Measurements from ENCODE around the gene DENND2C.

Gene DENND2C

DNA sequence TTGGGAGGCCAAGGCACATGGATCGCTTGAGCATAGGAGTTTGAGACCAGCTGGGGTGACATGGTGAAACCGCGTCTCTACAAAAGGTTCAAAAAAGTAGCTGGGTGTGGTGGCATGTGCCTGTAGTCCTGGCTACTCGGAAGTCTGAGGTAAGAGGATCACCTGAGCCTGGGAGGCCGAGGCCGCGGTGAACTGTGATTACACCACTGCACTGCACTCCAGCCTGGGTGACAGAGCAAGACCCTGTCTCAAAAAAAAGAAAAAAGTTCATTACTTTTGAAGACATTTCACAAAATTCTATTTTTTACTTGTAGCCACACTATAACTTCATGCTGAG lies 2.1 kb upstream of the DENND2C start:
- no peak for DNase-seq

GRCh38 chr1:114671011-114671938 lies 1.4 kb upstream of the DENND2C start:
- DNase-seq = peak; percentile 50

DNA sequence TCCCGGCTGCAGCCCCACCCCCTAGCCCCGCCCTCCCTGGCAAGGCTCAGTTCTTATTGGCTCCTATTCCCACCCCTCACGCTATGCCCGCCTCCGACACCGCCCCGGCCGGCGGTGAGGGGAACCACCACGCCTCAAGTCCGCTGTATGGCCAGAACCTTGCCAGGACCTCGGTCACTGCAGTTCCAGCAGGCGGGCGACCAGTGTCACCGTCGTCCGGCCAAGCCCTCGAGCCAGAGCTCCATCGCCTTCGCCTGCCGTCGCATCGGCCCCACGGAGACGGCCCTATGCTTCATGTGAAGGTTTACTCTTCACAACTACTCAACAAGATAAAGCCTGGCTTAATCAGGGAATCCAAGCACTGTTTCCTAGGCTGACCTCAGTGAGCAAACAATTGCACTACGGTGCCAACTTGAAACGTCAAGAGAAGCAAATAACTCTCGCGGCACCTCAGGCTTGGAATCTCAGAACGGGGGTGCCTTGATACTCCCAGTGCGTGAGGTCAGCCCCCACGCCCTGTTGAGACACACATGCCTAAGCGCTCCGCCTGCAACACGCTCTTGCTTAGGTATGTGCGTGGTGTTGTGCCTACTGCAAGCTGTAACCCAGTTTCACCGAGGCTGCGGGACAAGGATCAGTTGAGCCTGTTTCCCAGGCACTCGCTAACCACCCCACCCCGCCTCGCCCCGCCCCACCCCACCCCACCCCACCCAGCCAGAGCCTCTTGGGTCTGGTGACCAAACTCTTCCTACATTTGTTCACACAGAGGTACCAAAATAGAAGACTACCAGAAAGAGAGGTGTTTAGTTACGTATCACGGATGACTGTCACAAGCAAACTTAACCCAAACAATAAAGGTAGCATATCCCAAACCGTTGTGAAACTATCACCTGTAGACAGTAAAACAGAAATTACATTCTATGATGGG lies 498 bp upstream of the DENND2C start:
- peak; percentile 88 for DNase-seq

GRCh38 chr1:114668784-114669561 lies 876 bp downstream of the DENND2C start:
- peak; percentile 75 for DNase-seq

GRCh38 chr1:114668373-114668772 lies 1.5 kb downstream of the DENND2C start:
- DNase-seq = no peak

DNA sequence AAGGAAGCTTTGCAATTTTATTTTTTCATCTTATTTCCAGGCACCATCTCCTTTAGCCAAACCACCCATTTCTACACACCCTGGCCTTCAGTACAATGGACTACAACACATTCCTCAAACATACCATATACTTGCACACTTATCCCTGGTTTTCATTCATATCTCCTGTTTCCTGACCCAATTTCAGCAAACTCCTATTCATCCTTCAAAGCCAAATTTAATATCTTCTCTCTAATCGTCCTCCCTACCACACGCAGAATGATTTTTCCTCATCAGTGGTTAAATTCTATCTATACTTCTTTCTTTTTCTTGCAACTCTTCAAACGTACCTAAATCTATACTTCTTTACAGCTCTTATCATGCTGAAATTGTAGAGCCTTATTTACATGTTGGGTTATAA lies 2.9 kb downstream of the DENND2C start:
- no peak for DNase-seq

- DNase-seq = no peak
These were observed 9.6 kb downstream of the DENND2C start for GRCh38 chr1:114660238-114660637.

DNA sequence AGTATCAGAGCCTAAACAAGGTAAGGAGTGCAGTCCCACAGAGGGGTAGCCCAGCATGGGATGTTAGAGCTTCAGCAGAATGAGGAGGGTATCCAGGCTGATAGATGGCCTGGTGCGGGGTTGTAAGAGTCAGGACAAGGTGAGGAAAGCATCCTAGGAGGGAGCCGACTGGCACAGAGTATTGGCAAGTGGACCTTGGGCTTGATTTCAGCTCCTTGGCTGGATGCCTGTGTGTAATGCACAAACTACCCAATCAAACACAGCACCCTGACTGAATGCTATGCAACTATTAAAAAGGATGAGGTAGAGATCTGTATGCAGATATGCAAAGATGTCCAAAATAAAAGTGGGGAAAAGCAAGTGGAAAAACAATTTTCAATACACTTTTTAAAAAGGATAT lies 18.0 kb downstream of the DENND2C start:
- no peak for DNase-seq

GRCh38 chr1:114648503-114648902 lies 21.3 kb downstream of the DENND2C start:
- DNase-seq = no peak

- no peak for DNase-seq
These were observed 28.5 kb downstream of the DENND2C start for GRCh38 chr1:114641377-114641776.

DNA sequence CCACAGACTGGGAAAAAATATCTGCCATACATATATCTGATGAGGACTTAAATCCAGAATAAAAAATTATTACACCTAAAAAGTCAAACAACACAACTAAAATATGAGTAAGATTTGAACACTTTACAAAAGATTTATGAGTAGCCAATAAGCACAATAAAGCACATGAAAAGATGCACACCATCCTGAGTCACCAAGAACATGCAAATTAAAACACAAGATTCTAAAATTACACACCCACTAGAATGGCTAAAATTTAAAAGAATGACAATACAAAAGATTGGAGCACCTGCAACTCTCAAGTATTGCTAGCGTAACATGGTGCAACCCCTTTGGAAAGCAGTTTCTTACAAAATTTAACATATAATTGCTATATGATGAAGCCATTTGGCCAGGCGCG lies 30.9 kb downstream of the DENND2C start:
- no peak for DNase-seq

GRCh38 chr1:114632427-114632826 lies 37.4 kb downstream of the DENND2C start:
- DNase-seq = no peak

DNA sequence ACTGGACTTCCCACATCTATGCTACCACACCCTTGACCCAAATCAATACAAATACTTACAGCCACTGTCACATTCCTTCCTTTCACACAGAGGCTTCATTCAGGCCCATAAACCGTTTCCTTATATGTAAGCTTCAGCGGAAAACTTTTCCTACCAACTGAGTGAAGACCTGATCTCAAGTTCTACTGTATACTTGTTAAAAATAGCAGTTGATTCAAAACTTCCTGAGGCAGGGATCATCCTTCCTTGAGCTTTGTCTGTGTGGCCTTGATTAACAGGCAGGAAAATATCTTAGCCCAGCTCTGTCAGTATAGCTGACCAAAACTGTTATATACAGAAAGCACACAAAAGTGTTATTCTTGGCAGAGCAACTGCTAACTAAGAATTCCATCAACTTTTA lies 42.7 kb downstream of the DENND2C start:
- no peak for DNase-seq

- DNase-seq = no peak
These were observed 46.5 kb downstream of the DENND2C start for GRCh38 chr1:114623364-114623763.

GRCh38 chr1:114620419-114620818 lies 49.4 kb downstream of the DENND2C start:
- DNase-seq = no peak

- no peak for DNase-seq
These were observed 51.2 kb downstream of the DENND2C start for GRCh38 chr1:114618606-114619005.

- DNase-seq = peak; percentile 36
These were observed 59.2 kb downstream of the DENND2C start for GRCh38 chr1:114610546-114611245.

DNA sequence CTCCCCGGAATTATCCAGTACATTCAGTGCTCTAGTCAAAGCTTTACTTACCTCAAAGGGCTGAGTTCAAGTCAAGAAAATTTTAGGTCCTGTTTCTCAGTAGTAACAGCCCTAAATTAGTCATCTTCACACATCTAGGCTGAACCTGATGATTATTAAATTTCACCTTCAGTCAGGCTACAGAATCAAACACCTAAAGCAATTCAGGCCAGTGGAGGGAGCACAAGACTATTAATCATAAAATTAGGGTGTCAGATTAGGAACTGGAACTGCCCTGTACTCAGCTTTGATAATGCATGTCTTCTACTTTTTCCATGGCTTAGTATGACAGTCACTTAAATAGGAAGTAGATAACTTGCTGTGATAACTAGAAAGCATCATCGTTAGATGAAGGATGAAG lies 60.0 kb downstream of the DENND2C start:
- no peak for DNase-seq

DNA sequence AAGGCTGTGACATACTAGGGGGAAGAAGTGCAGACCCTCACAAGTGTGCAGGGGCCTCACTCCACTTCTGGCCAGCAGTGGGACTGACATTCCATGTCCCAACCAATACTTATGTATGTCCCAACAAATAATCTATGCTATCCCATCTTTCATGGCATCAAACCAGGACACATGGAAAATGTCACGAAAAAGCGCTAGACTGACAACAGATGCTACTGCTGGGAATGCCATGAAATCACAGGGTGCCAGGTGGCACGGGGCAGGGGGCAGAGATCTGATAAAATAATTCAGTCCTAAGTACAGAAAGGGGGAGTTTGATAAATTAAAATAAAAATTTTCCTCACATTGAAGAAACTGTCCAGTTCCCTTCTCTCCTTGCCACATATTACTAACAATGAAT lies 60.8 kb downstream of the DENND2C start:
- DNase-seq = no peak

DNA sequence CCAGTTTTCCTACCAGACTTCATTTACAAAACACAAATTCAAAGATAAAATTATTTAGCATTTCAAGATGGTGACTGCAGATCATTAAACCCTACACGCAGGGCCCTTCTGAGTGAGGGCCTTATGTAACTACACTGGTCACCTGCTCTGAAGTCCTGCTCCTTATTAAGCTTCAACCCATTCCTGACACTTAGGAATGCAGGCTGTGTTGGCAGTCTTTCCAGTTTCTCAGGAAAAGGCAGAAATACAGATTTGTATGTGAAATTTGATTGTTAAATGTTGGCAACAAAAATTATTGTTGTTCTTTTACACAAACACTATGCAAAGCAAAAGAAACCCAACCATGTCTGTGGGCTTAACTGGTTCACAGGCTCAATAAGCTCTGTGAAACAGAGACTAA lies 62.6 kb downstream of the DENND2C start:
- no peak for DNase-seq

DNA sequence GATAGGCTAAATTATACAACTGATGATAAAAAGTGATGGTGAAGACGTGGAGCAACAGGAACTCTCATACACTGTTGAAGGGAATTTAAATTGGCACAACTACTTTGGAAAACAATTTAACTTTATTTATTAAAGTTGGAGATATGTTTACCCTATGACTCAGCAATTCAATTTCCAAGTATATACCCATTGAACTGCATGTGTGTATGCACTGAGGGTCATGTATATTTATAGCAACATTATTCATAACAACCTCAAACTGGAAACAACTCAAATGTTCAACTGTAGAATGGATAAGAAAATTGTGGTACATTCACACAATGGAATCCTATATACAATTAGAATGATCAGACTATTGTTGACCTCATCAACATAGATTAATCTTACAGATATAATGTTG lies 71.9 kb downstream of the DENND2C start:
- DNase-seq = peak; percentile 51

- no peak for DNase-seq
These were observed 74.2 kb downstream of the DENND2C start for GRCh38 chr1:114595602-114596001.

Measured in HCEC 1CT (cell line).